Measurements from ENCODE around the gene SRSF1.
A peak's percentile ranks its signal among the peaks of the same experiment; 100 is the strongest.

Gene SRSF1

GRCh38 chr17:58002154-58002948 lies 4.7 kb downstream of the SRSF1 start:
- Histone ChIP-seq H3K27me3 (ENCODE audit: insufficient read depth, low read length, poor library complexity, severe bottlenecking) (peaks cover 6% of the 10 kb centered on the region), H3K9me3 (ENCODE audit: insufficient read depth, low read depth, low read length) (no peaks in the 10 kb centered on the region), H2AFZ (ENCODE audit: low read length) (no peak overlapping the region), H3K4me2 (ENCODE audit: low read depth, low read length, poor library complexity, severe bottlenecking) (peak overlapping the region; percentile 98), H3F3A (ENCODE audit: low read depth) (peaks cover 23% of the 10 kb centered on the region), H3K4me3 (ENCODE audit: low read length, poor library complexity, severe bottlenecking) (peak overlapping the region; percentile 89), H3K36me3 (ENCODE audit: insufficient read depth, low read length) (peaks cover 75% of the 10 kb centered on the region), H3K4me1 (ENCODE audit: insufficient read depth, low read length, poor library complexity, severe bottlenecking) (peaks cover 52% of the 10 kb centered on the region), H3K79me2 (ENCODE audit: insufficient read depth, low read length) (peaks cover 86% of the 10 kb centered on the region), H3K9me2 (replicated peaks; ENCODE audit: low read depth, low read length) (no peaks in the 10 kb centered on the region), H4K20me1 (ENCODE audit: insufficient read depth, low read length, poor library complexity, severe bottlenecking) (peaks cover 79% of the 10 kb centered on the region), H3K9ac (ENCODE audit: low read depth, low read length, poor library complexity, severe bottlenecking) (peak overlapping the region; percentile 100)
- TF ChIP-seq CTCF (conservative IDR thresholded peaks at IDR 0.05; ENCODE audit: low read length) = no peak
- TF ChIP-seq EZH2phosphoT487 (IDR thresholded peaks at IDR 0.05; ENCODE audit: borderline replicate concordance) = no peak

- peak overlapping the region; percentile 89 for H3K4me3 ChIP-seq (ENCODE audit: low read length, poor library complexity, severe bottlenecking)
- H3K79me2 ChIP-seq (ENCODE audit: insufficient read depth, low read length) = peaks cover 82% of the 10 kb centered on the region
- H3K9me2 ChIP-seq (replicated peaks; ENCODE audit: low read depth, low read length) = no peaks in the 10 kb centered on the region
- H3K36me3 ChIP-seq (ENCODE audit: insufficient read depth, low read length) = peaks cover 77% of the 10 kb centered on the region
- H4K20me1 ChIP-seq (ENCODE audit: insufficient read depth, low read length, poor library complexity, severe bottlenecking) = peaks cover 75% of the 10 kb centered on the region
- H3K9ac ChIP-seq (ENCODE audit: low read depth, low read length, poor library complexity, severe bottlenecking) = peak overlapping the region; percentile 100
- H3K4me1 ChIP-seq (ENCODE audit: insufficient read depth, low read length, poor library complexity, severe bottlenecking) = peaks cover 52% of the 10 kb centered on the region
- peak overlapping the region; percentile 98 for H3K4me2 ChIP-seq (ENCODE audit: low read depth, low read length, poor library complexity, severe bottlenecking)
- H3K9me3 ChIP-seq (ENCODE audit: insufficient read depth, low read depth, low read length) = no peaks in the 10 kb centered on the region
- H3K27me3 ChIP-seq (ENCODE audit: insufficient read depth, low read length, poor library complexity, severe bottlenecking) = peaks cover 2% of the 10 kb centered on the region
- no peak overlapping the region for H2AFZ ChIP-seq (ENCODE audit: low read length)
- peaks cover 23% of the 10 kb centered on the region for H3F3A ChIP-seq (ENCODE audit: low read depth)
- TF ChIP-seq CTCF (conservative IDR thresholded peaks at IDR 0.05; ENCODE audit: low read length) = no peak
- no peak for TF ChIP-seq EZH2phosphoT487 (IDR thresholded peaks at IDR 0.05; ENCODE audit: borderline replicate concordance)
Measured at GRCh38 chr17:58001461-58002124, 5.5 kb downstream of the SRSF1 start.

GRCh38 chr17:57999496-58000017 lies 7.5 kb downstream of the SRSF1 start:
- Histone ChIP-seq H3K4me3 (ENCODE audit: low read length, poor library complexity, severe bottlenecking) (no peak overlapping the region), H3K9ac (ENCODE audit: low read depth, low read length, poor library complexity, severe bottlenecking) (no peak overlapping the region), H2AFZ (ENCODE audit: low read length) (no peak overlapping the region), H3K9me3 (ENCODE audit: insufficient read depth, low read depth, low read length) (no peaks in the 10 kb centered on the region), H3K9me2 (replicated peaks; ENCODE audit: low read depth, low read length) (no peaks in the 10 kb centered on the region), H3F3A (ENCODE audit: low read depth) (peaks cover 23% of the 10 kb centered on the region), H3K4me1 (ENCODE audit: insufficient read depth, low read length, poor library complexity, severe bottlenecking) (peaks cover 40% of the 10 kb centered on the region), H3K4me2 (ENCODE audit: low read depth, low read length, poor library complexity, severe bottlenecking) (peak overlapping the region; percentile 98), H3K36me3 (ENCODE audit: insufficient read depth, low read length) (peaks cover 61% of the 10 kb centered on the region), H4K20me1 (ENCODE audit: insufficient read depth, low read length, poor library complexity, severe bottlenecking) (peaks cover 54% of the 10 kb centered on the region), H3K27me3 (ENCODE audit: insufficient read depth, low read length, poor library complexity, severe bottlenecking) (no peaks in the 10 kb centered on the region), H3K79me2 (ENCODE audit: insufficient read depth, low read length) (peaks cover 61% of the 10 kb centered on the region)
- no peak for TF ChIP-seq EZH2phosphoT487 (IDR thresholded peaks at IDR 0.05; ENCODE audit: borderline replicate concordance)
- TF ChIP-seq CTCF (conservative IDR thresholded peaks at IDR 0.05; ENCODE audit: low read length) = peak; percentile 97
